ENCODE measurements around the gene RABEP1. TPM values are rescaled to one million over a fixed set of nuclear protein-coding genes. Genes with fewer than 3 reads are reported as not detected.

Gene RABEP1
- polyA plus RNA-seq, 1 donor from 2014 or later: 67.0 TPM

GRCh38 chr17:5329784-5330557 lies 47.9 kb downstream of the RABEP1 start:
- peaks cover 3% of the 10 kb centered on the region for H3K79me2 ChIP-seq (replicated peaks; ENCODE audit: insufficient read depth, low read length)
- no peaks in the 10 kb centered on the region for H3K27me3 ChIP-seq (ENCODE audit: insufficient read depth, low read depth, low read length)
- TF ChIP-seq RAD21 (conservative IDR thresholded peaks at IDR 0.05) (no peak), POLR2AphosphoS5 (IDR thresholded peaks at IDR 0.05) (no peak), EP300 (conservative IDR thresholded peaks at IDR 0.05; ENCODE audit: poor library complexity, severe bottlenecking) (no peak), MXI1 (conservative IDR thresholded peaks at IDR 0.05; ENCODE audit: poor library complexity, severe bottlenecking) (no peak), SMC3 (conservative IDR thresholded peaks at IDR 0.05; ENCODE audit: poor library complexity) (no peak), EZH2 (IDR thresholded peaks at IDR 0.05; ENCODE audit: borderline replicate concordance, insufficient read depth, low read length, poor library complexity, severe bottlenecking) (no peak), TAF1 (IDR thresholded peaks at IDR 0.05; ENCODE audit: low read depth) (no peak)
- TF ChIP-seq, protein P1, sequence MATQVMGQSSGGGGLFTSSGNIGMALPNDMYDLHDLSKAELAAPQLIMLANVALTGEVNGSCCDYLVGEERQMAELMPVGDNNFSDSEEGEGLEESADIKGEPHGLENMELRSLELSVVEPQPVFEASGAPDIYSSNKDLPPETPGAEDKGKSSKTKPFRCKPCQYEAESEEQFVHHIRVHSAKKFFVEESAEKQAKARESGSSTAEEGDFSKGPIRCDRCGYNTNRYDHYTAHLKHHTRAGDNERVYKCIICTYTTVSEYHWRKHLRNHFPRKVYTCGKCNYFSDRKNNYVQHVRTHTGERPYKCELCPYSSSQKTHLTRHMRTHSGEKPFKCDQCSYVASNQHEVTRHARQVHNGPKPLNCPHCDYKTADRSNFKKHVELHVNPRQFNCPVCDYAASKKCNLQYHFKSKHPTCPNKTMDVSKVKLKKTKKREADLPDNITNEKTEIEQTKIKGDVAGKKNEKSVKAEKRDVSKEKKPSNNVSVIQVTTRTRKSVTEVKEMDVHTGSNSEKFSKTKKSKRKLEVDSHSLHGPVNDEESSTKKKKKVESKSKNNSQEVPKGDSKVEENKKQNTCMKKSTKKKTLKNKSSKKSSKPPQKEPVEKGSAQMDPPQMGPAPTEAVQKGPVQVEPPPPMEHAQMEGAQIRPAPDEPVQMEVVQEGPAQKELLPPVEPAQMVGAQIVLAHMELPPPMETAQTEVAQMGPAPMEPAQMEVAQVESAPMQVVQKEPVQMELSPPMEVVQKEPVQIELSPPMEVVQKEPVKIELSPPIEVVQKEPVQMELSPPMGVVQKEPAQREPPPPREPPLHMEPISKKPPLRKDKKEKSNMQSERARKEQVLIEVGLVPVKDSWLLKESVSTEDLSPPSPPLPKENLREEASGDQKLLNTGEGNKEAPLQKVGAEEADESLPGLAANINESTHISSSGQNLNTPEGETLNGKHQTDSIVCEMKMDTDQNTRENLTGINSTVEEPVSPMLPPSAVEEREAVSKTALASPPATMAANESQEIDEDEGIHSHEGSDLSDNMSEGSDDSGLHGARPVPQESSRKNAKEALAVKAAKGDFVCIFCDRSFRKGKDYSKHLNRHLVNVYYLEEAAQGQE (IDR thresholded peaks at IDR 0.05; ENCODE audit: borderline replicate concordance): no peak
- TF ChIP-seq, protein P2, sequence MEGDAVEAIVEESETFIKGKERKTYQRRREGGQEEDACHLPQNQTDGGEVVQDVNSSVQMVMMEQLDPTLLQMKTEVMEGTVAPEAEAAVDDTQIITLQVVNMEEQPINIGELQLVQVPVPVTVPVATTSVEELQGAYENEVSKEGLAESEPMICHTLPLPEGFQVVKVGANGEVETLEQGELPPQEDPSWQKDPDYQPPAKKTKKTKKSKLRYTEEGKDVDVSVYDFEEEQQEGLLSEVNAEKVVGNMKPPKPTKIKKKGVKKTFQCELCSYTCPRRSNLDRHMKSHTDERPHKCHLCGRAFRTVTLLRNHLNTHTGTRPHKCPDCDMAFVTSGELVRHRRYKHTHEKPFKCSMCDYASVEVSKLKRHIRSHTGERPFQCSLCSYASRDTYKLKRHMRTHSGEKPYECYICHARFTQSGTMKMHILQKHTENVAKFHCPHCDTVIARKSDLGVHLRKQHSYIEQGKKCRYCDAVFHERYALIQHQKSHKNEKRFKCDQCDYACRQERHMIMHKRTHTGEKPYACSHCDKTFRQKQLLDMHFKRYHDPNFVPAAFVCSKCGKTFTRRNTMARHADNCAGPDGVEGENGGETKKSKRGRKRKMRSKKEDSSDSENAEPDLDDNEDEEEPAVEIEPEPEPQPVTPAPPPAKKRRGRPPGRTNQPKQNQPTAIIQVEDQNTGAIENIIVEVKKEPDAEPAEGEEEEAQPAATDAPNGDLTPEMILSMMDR (IDR thresholded peaks at IDR 0.05; ENCODE audit: poor library complexity, severe bottlenecking): no peak
- H3F3A ChIP-seq (ENCODE audit: insufficient read depth, low read length, poor library complexity, severe bottlenecking): no peaks in the 10 kb centered on the region
- no peaks in the 10 kb centered on the region for H3K9me3 ChIP-seq (ENCODE audit: low read length)
- H3K9ac ChIP-seq (ENCODE audit: low read length): no peak overlapping the region
- no peak overlapping the region for H3K27ac ChIP-seq (ENCODE audit: low read length)
- H3K4me3 ChIP-seq (ENCODE audit: low read length): no peak overlapping the region
- no peak overlapping the region for H2AFZ ChIP-seq (ENCODE audit: low read depth, low read length)
- H3K9me2 ChIP-seq (ENCODE audit: insufficient read depth, low read length): no peaks in the 10 kb centered on the region
- no peaks in the 10 kb centered on the region for H3K36me3 ChIP-seq (ENCODE audit: insufficient read depth, low read length)
- H3K4me2 ChIP-seq (ENCODE audit: low read length): no peak overlapping the region
- H4K20me1 ChIP-seq (ENCODE audit: insufficient read depth): no peaks in the 10 kb centered on the region

DNA sequence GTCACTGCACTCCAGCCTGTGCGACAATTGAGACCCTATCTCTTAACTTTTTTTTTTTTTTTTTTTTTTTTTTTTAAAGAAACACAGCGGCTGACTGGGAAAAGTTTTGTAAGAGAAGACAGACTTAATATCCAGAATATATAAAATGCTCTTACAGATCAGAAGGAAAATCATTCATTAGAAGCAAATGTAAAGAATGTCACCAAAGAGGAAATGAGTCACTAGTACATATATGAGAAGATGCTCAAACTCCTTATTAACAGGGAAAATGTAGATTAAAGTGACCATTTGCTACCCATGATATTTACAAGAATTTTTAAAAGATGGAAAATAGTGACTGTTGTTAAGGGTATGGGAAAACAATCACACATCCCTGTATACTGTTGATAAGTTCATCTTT lies 48.9 kb downstream of the RABEP1 start:
- Histone ChIP-seq H3K27me3 (ENCODE audit: insufficient read depth, low read depth, low read length) (no peaks in the 10 kb centered on the region), H3K4me2 (ENCODE audit: low read length) (no peak overlapping the region), H3K79me2 (replicated peaks; ENCODE audit: insufficient read depth, low read length) (peaks cover 3% of the 10 kb centered on the region), H4K20me1 (ENCODE audit: insufficient read depth) (no peaks in the 10 kb centered on the region), H3K9me3 (ENCODE audit: low read length) (no peaks in the 10 kb centered on the region), H3F3A (ENCODE audit: insufficient read depth, low read length, poor library complexity, severe bottlenecking) (no peaks in the 10 kb centered on the region), H3K27ac (ENCODE audit: low read length) (no peak overlapping the region), H3K9ac (ENCODE audit: low read length) (no peak overlapping the region), H3K36me3 (ENCODE audit: insufficient read depth, low read length) (peaks cover 4% of the 10 kb centered on the region), H3K4me3 (ENCODE audit: low read length) (no peak overlapping the region), H3K9me2 (ENCODE audit: insufficient read depth, low read length) (no peaks in the 10 kb centered on the region), H2AFZ (ENCODE audit: low read depth, low read length) (no peak overlapping the region)
- TF ChIP-seq, protein P2 (IDR thresholded peaks at IDR 0.05; ENCODE audit: poor library complexity, severe bottlenecking): no peak
- TF ChIP-seq TAF1 (IDR thresholded peaks at IDR 0.05; ENCODE audit: low read depth) (no peak), EZH2 (IDR thresholded peaks at IDR 0.05; ENCODE audit: borderline replicate concordance, insufficient read depth, low read length, poor library complexity, severe bottlenecking) (no peak), EP300 (conservative IDR thresholded peaks at IDR 0.05; ENCODE audit: poor library complexity, severe bottlenecking) (no peak), SMC3 (conservative IDR thresholded peaks at IDR 0.05; ENCODE audit: poor library complexity) (no peak), MXI1 (conservative IDR thresholded peaks at IDR 0.05; ENCODE audit: poor library complexity, severe bottlenecking) (no peak), RAD21 (conservative IDR thresholded peaks at IDR 0.05) (no peak), POLR2AphosphoS5 (IDR thresholded peaks at IDR 0.05) (no peak)
- TF ChIP-seq, protein P1 (IDR thresholded peaks at IDR 0.05; ENCODE audit: borderline replicate concordance): no peak
